ENCODE results near the gene CUX1. TPM values are rescaled to one million over a fixed set of nuclear protein-coding genes. Genes with fewer than 3 reads are reported as not detected.

CUX1 gene
- total RNA-seq, 1 experiment from 2014 or later, result 47.6 TPM

- POLR2A ChIA-PET, result interaction anchor here (0.7 kb wide), 1 partner anchor 303 kb away, joined by 3 read pairs; no protein-coding TSS in a partner anchor
- Mint-ChIP-seq H3K4me3 (ENCODE audit: unreplicated experiment) (no peak overlapping the region), H3K4me1 (ENCODE audit: insufficient read depth, unreplicated experiment) (no peaks in the 10 kb centered on the region), H3K27ac (ENCODE audit: low read depth, unreplicated experiment) (no peak overlapping the region), H3K9me3 (ENCODE audit: unreplicated experiment) (no peaks in the 10 kb centered on the region), H3K36me3 (ENCODE audit: insufficient read depth, unreplicated experiment) (peaks cover 30% of the 10 kb centered on the region), H3K27me3 (ENCODE audit: insufficient read depth, unreplicated experiment) (no peaks in the 10 kb centered on the region)
- no peak for DNase-seq (ENCODE audit: unreplicated experiment)
- no peak for TF ChIP-seq CTCF (IDR thresholded peaks at IDR 0.05; ENCODE audit: unreplicated experiment)
- CTCF ChIA-PET, result no interaction called here
- intact Hi-C loops (cut with micrococcal nuclease), result no loop called here
- no TSS peak for BruUV-seq (replicated peaks)
Observed at GRCh38 chr7:102208826-102209225, 391.4 kb downstream of the CUX1 start.

- intact Hi-C loops (cut with micrococcal nuclease), result no loop called here
- no peaks in the 10 kb centered on the region for H3K9me3 Mint-ChIP-seq (ENCODE audit: unreplicated experiment)
- BruUV-seq (replicated peaks), result no TSS peak
- H3K27ac Mint-ChIP-seq (ENCODE audit: low read depth, unreplicated experiment), result no peak overlapping the region
- peaks cover 26% of the 10 kb centered on the region for H3K36me3 Mint-ChIP-seq (ENCODE audit: insufficient read depth, unreplicated experiment)
- TF ChIP-seq CTCF (IDR thresholded peaks at IDR 0.05; ENCODE audit: unreplicated experiment), result no peak
- H3K4me1 Mint-ChIP-seq (ENCODE audit: insufficient read depth, unreplicated experiment), result no peaks in the 10 kb centered on the region
- ChIA-PET POLR2A (no interaction called here), CTCF (interaction anchor here (0.5 to 0.6 kb wide), 2 partner anchors 483 to 517 kb away, joined by 4 read pairs; no protein-coding TSS in a partner anchor)
- H3K4me3 Mint-ChIP-seq (ENCODE audit: unreplicated experiment), result no peak overlapping the region
- no peaks in the 10 kb centered on the region for H3K27me3 Mint-ChIP-seq (ENCODE audit: insufficient read depth, unreplicated experiment)
- no peak for DNase-seq (ENCODE audit: unreplicated experiment)
Observed at GRCh38 chr7:102210787-102211186, 393.4 kb downstream of the CUX1 start.

GRCh38 chr7:102211590-102212550 lies 394.4 kb downstream of the CUX1 start:
- Mint-ChIP-seq H3K4me3 (ENCODE audit: unreplicated experiment) (no peak overlapping the region), H3K27ac (ENCODE audit: low read depth, unreplicated experiment) (no peak overlapping the region), H3K36me3 (ENCODE audit: insufficient read depth, unreplicated experiment) (peaks cover 15% of the 10 kb centered on the region), H3K4me1 (ENCODE audit: insufficient read depth, unreplicated experiment) (no peaks in the 10 kb centered on the region), H3K9me3 (ENCODE audit: unreplicated experiment) (no peaks in the 10 kb centered on the region), H3K27me3 (ENCODE audit: insufficient read depth, unreplicated experiment) (no peaks in the 10 kb centered on the region)
- DNase-seq (ENCODE audit: unreplicated experiment), result no peak
- intact Hi-C loops (cut with micrococcal nuclease), result no loop called here
- no TSS peak for BruUV-seq (replicated peaks)
- TF ChIP-seq CTCF (IDR thresholded peaks at IDR 0.05; ENCODE audit: unreplicated experiment), result no peak
- CTCF ChIA-PET, result no interaction called here
- POLR2A ChIA-PET, result no interaction called here

GRCh38 chr7:102214477-102215072 lies 397.1 kb downstream of the CUX1 start:
- H3K9me3 Mint-ChIP-seq (ENCODE audit: unreplicated experiment), result no peaks in the 10 kb centered on the region
- no peak overlapping the region for H3K4me3 Mint-ChIP-seq (ENCODE audit: unreplicated experiment)
- CTCF ChIA-PET, result interaction anchor here (0.5 kb wide), 1 partner anchor 757 kb away, joined by 3 read pairs; no protein-coding TSS in a partner anchor
- intact Hi-C loops (cut with micrococcal nuclease), result no loop called here
- TF ChIP-seq CTCF (IDR thresholded peaks at IDR 0.05; ENCODE audit: unreplicated experiment), result no peak
- DNase-seq (ENCODE audit: unreplicated experiment), result no peak
- no peaks in the 10 kb centered on the region for H3K4me1 Mint-ChIP-seq (ENCODE audit: insufficient read depth, unreplicated experiment)
- H3K27ac Mint-ChIP-seq (ENCODE audit: low read depth, unreplicated experiment), result no peak overlapping the region
- H3K36me3 Mint-ChIP-seq (ENCODE audit: insufficient read depth, unreplicated experiment), result peaks cover 15% of the 10 kb centered on the region
- H3K27me3 Mint-ChIP-seq (ENCODE audit: insufficient read depth, unreplicated experiment), result no peaks in the 10 kb centered on the region
- BruUV-seq (replicated peaks), result no TSS peak
- POLR2A ChIA-PET, result no interaction called here
